A172 (cell line): Measurements from ENCODE around the gene C4orf54. TPM values are rescaled to one million over a fixed set of nuclear protein-coding genes. Genes with fewer than 3 reads are reported as not detected.

Experiments used
- DNase-seq: peaks from one replicate; pipeline ENCODE4 v3.0.0-alpha.2; 2015; ENCODE audit warnings: low spot score
- total RNA-seq: library from RNA; depleted of rRNA; stranded (reverse); fragments of >200 nt; shearing (Covaris generic); gene quantifications from 2 replicates; pipeline ENCODE4 v1.2.3, GENCODE V29; 2014

C4orf54 gene
- total RNA-seq, 1 experiment from 2014 or later = not detected

GRCh38 chr4:99652596-99653436 lies 4.8 kb downstream of the C4orf54 start:
- no peak for DNase-seq

GRCh38 chr4:99651811-99652485 lies 5.7 kb downstream of the C4orf54 start:
- no peak for DNase-seq

- no peak for DNase-seq
These were observed 6.4 kb downstream of the C4orf54 start for GRCh38 chr4:99651016-99651769.

- DNase-seq = no peak
These were observed 7.8 kb downstream of the C4orf54 start for GRCh38 chr4:99649778-99650177.

GRCh38 chr4:99649208-99649607 lies 8.4 kb downstream of the C4orf54 start:
- DNase-seq = no peak

- no peak for DNase-seq
These were observed 9.3 kb downstream of the C4orf54 start for GRCh38 chr4:99648321-99648720.

- no peak for DNase-seq
These were observed 10.6 kb downstream of the C4orf54 start for GRCh38 chr4:99647071-99647470.

GRCh38 chr4:99645638-99646037 lies 12.0 kb downstream of the C4orf54 start:
- no peak for DNase-seq

GRCh38 chr4:99645036-99645435 lies 12.6 kb downstream of the C4orf54 start:
- no peak for DNase-seq

- DNase-seq = no peak
These were observed 13.2 kb downstream of the C4orf54 start for GRCh38 chr4:99644453-99644852.

- DNase-seq = no peak
These were observed 14.7 kb downstream of the C4orf54 start for GRCh38 chr4:99642725-99643489.

GRCh38 chr4:99640676-99641075 lies 17.0 kb downstream of the C4orf54 start:
- DNase-seq = no peak

- DNase-seq = no peak
These were observed 20.5 kb downstream of the C4orf54 start for GRCh38 chr4:99637174-99637573.

GRCh38 chr4:99636422-99636821 lies 21.2 kb downstream of the C4orf54 start:
- DNase-seq = no peak

GRCh38 chr4:99635601-99636000 lies 22.0 kb downstream of the C4orf54 start:
- no peak for DNase-seq

- DNase-seq = no peak
These were observed 22.8 kb downstream of the C4orf54 start for GRCh38 chr4:99634742-99635360.

- no peak for DNase-seq
These were observed 23.9 kb downstream of the C4orf54 start for GRCh38 chr4:99633772-99634171.

GRCh38 chr4:99630857-99631360 lies 26.7 kb downstream of the C4orf54 start:
- no peak for DNase-seq

GRCh38 chr4:99629962-99630554 lies 27.6 kb downstream of the C4orf54 start:
- DNase-seq = no peak

GRCh38 chr4:99628040-99628439 lies 29.6 kb downstream of the C4orf54 start:
- no peak for DNase-seq

GRCh38 chr4:99625369-99625768 lies 32.3 kb downstream of the C4orf54 start:
- no peak for DNase-seq
